HL-60 (cell line): ENCODE measurements around the gene CAMKMT.

Experiments
- GABPA ChIP-seq: IDR thresholded peaks from 2 replicates; pipeline ENCODE4 v1.6.1; 2012; ENCODE audit warnings: low read depth
- POLR2AphosphoS5 ChIP-seq: IDR thresholded peaks from 2 replicates; pipeline ENCODE4 v1.6.1; 2012; ENCODE audit warnings: low read depth
- SPI1 ChIP-seq: IDR thresholded peaks from 2 replicates; pipeline ENCODE4 v1.6.1; 2012; ENCODE audit warnings: low read depth, mild to moderate bottlenecking, borderline replicate concordance
- TF ChIP-seq, protein P1 (sequence below): IDR thresholded peaks from one replicate; pipeline ENCODE4 v1.5.1; 2011; ENCODE audit warnings: low read length, control low read depth, inconsistent platforms; ENCODE audit not compliant: insufficient read depth
- TF ChIP-seq, protein P2 (sequence below): IDR thresholded peaks from 2 replicates; pipeline ENCODE4 v1.6.1; 2012; ENCODE audit warnings: low read depth; ENCODE audit not compliant: insufficient replicate concordance

DNA sequence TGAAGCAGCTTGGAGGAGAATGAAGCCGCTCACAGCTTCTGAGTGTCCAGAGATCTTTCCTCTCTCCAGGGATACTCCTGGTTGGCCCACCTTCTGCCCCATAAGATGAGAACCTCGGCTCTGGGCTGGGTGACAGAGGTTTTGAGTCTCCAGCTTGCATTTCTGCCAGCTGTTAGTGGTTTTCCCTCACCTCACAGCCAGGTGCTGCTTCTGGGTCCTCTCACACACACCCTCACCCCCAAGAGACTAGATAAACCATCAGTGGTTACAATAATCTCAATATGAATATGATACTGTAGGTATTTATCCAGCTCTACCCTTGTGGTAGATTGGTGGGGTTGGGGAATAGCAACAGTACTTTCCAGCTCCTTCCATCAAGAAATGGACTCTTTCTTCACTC, 418.0 kb downstream of the CAMKMT start:
- TF ChIP-seq, protein P1, sequence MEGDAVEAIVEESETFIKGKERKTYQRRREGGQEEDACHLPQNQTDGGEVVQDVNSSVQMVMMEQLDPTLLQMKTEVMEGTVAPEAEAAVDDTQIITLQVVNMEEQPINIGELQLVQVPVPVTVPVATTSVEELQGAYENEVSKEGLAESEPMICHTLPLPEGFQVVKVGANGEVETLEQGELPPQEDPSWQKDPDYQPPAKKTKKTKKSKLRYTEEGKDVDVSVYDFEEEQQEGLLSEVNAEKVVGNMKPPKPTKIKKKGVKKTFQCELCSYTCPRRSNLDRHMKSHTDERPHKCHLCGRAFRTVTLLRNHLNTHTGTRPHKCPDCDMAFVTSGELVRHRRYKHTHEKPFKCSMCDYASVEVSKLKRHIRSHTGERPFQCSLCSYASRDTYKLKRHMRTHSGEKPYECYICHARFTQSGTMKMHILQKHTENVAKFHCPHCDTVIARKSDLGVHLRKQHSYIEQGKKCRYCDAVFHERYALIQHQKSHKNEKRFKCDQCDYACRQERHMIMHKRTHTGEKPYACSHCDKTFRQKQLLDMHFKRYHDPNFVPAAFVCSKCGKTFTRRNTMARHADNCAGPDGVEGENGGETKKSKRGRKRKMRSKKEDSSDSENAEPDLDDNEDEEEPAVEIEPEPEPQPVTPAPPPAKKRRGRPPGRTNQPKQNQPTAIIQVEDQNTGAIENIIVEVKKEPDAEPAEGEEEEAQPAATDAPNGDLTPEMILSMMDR = no peak
- TF ChIP-seq GABPA (no peak), POLR2AphosphoS5 (no peak), SPI1 (no peak)
- TF ChIP-seq, protein P2, sequence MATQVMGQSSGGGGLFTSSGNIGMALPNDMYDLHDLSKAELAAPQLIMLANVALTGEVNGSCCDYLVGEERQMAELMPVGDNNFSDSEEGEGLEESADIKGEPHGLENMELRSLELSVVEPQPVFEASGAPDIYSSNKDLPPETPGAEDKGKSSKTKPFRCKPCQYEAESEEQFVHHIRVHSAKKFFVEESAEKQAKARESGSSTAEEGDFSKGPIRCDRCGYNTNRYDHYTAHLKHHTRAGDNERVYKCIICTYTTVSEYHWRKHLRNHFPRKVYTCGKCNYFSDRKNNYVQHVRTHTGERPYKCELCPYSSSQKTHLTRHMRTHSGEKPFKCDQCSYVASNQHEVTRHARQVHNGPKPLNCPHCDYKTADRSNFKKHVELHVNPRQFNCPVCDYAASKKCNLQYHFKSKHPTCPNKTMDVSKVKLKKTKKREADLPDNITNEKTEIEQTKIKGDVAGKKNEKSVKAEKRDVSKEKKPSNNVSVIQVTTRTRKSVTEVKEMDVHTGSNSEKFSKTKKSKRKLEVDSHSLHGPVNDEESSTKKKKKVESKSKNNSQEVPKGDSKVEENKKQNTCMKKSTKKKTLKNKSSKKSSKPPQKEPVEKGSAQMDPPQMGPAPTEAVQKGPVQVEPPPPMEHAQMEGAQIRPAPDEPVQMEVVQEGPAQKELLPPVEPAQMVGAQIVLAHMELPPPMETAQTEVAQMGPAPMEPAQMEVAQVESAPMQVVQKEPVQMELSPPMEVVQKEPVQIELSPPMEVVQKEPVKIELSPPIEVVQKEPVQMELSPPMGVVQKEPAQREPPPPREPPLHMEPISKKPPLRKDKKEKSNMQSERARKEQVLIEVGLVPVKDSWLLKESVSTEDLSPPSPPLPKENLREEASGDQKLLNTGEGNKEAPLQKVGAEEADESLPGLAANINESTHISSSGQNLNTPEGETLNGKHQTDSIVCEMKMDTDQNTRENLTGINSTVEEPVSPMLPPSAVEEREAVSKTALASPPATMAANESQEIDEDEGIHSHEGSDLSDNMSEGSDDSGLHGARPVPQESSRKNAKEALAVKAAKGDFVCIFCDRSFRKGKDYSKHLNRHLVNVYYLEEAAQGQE = no peak
